Right lobe of liver (tissue), 4 donors: ENCODE measurements around the gene NAV2.

Experiments
- POLR2A ChIP-seq: fragments of 450-650 bp; IDR thresholded peaks from one replicate; pipeline ENCODE4 v1.6.1; 2017; ENCODE audit warnings: antibody characterized with exemption, mild to moderate bottlenecking
- TF ChIP-seq, protein P1 (sequence below), 4 donors: fragments of 200-600 bp in 3 of 4; fragments of 450-650 bp in 1 of 4; IDR thresholded peaks; one replicate each; pipeline versions ENCODE4 v1.5.1 to v1.8.0; 2016 to 2022; ENCODE audit warnings: antibody characterized with exemption in 4 of 4, mild to moderate bottlenecking in 2 of 4
- donor health status: DM: no; HTN: no; CAD: no.
- donor health status: DM: no; HTN: no; CAD: no.
- donor health status: DM: no; HTN: yes; CAD: no.

DNA sequence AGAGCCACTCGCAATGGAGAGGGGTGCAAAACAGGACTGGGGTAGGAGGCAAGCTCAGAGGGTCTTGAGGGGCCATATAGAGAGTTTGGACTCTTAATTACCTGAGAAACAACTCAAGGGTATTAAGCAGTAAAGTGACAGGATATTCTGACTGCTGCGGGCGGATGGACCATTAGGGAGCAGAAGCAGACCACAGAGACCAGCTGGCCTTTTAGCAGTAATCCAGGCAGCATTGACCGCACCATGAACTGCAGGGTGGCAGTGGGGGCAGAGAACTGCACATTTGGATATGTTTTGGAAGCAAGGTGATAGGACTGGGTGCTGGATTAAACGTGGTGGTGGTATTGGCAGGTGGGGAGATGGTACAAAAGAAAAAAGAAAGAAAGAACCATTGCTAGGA lies 322.3 kb downstream of the NAV2 start:
- TF ChIP-seq, protein P1, sequence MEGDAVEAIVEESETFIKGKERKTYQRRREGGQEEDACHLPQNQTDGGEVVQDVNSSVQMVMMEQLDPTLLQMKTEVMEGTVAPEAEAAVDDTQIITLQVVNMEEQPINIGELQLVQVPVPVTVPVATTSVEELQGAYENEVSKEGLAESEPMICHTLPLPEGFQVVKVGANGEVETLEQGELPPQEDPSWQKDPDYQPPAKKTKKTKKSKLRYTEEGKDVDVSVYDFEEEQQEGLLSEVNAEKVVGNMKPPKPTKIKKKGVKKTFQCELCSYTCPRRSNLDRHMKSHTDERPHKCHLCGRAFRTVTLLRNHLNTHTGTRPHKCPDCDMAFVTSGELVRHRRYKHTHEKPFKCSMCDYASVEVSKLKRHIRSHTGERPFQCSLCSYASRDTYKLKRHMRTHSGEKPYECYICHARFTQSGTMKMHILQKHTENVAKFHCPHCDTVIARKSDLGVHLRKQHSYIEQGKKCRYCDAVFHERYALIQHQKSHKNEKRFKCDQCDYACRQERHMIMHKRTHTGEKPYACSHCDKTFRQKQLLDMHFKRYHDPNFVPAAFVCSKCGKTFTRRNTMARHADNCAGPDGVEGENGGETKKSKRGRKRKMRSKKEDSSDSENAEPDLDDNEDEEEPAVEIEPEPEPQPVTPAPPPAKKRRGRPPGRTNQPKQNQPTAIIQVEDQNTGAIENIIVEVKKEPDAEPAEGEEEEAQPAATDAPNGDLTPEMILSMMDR (IDR thresholded peaks at IDR 0.05), result no peak
- TF ChIP-seq POLR2A, result no peak
